Measurements from ENCODE around the gene TLR9.

Gene TLR9

DNA sequence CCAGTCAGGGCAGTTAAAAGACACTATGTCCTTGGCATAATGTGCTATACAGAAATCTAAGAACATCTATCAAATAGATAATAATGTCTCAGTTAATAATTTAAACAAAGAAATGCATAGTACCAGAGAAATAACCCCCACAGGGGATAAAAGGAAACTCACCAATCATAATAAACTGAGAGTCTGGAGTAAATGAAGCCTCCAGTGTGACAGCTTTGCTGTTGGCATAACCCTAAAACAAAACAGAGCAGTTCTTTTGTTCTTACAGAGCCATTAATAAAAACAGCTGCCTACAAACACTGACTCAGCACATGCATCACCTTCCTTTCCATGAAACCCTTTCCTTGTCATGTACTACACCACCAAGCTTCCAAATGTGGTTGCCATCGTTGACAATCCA, 33.6 kb upstream of the TLR9 start:
- Histone ChIP-seq H3K27ac (ENCODE audit: low read depth, low read length) (no peak overlapping the region), H3K27me3 (ENCODE audit: control insufficient read depth, insufficient read depth, low read length) (no peaks in the 10 kb centered on the region), H3K4me1 (ENCODE audit: control insufficient read depth, insufficient read depth, low read length) (no peaks in the 10 kb centered on the region), H3K36me3 (ENCODE audit: control insufficient read depth, insufficient read depth, low read length) (peaks cover 92% of the 10 kb centered on the region), H3K4me3 (ENCODE audit: low read depth, low read length) (no peak overlapping the region), H3K9me3 (ENCODE audit: control insufficient read depth, insufficient read depth, low read length) (no peaks in the 10 kb centered on the region), H3K9ac (ENCODE audit: low read depth, low read length) (no peak overlapping the region)

- Histone ChIP-seq H3K27me3 (ENCODE audit: control insufficient read depth, insufficient read depth, low read length) (no peaks in the 10 kb centered on the region), H3K9ac (ENCODE audit: low read depth, low read length) (no peak overlapping the region), H3K36me3 (ENCODE audit: control insufficient read depth, insufficient read depth, low read length) (peaks cover 92% of the 10 kb centered on the region), H3K4me1 (ENCODE audit: control insufficient read depth, insufficient read depth, low read length) (no peaks in the 10 kb centered on the region), H3K4me3 (ENCODE audit: low read depth, low read length) (no peak overlapping the region), H3K9me3 (ENCODE audit: control insufficient read depth, insufficient read depth, low read length) (no peaks in the 10 kb centered on the region), H3K27ac (ENCODE audit: low read depth, low read length) (no peak overlapping the region)
Measured at GRCh38 chr3:52257911-52258310, 32.5 kb upstream of the TLR9 start.

- Histone ChIP-seq H3K9ac (ENCODE audit: low read depth, low read length) (no peak overlapping the region), H3K36me3 (ENCODE audit: control insufficient read depth, insufficient read depth, low read length) (peaks cover 91% of the 10 kb centered on the region), H3K27ac (ENCODE audit: low read depth, low read length) (no peak overlapping the region), H3K9me3 (ENCODE audit: control insufficient read depth, insufficient read depth, low read length) (no peaks in the 10 kb centered on the region), H3K4me3 (ENCODE audit: low read depth, low read length) (no peak overlapping the region), H3K4me1 (ENCODE audit: control insufficient read depth, insufficient read depth, low read length) (no peaks in the 10 kb centered on the region), H3K27me3 (ENCODE audit: control insufficient read depth, insufficient read depth, low read length) (no peaks in the 10 kb centered on the region)
Measured at GRCh38 chr3:52256622-52257021, 31.2 kb upstream of the TLR9 start.

DNA sequence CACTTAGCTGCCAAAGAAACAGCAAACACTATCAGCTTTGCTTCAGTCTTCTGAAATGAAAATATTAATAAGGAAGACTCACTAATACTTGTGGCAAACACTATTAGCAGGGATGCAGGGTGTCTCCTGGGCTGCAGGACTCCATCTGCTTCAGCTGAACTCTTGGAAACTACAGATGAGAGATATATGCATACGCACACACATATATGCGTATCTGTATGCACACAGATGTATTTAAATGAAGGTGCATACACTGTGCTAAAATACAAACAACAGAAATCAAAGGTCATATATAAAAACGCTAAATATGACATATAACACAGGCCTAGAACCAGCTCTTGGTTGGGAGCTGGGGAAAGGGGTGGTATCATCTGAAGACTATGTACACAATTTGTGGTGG, 30.7 kb upstream of the TLR9 start:
- H3K9ac ChIP-seq (ENCODE audit: low read depth, low read length) = no peak overlapping the region
- H3K36me3 ChIP-seq (ENCODE audit: control insufficient read depth, insufficient read depth, low read length) = peaks cover 90% of the 10 kb centered on the region

DNA sequence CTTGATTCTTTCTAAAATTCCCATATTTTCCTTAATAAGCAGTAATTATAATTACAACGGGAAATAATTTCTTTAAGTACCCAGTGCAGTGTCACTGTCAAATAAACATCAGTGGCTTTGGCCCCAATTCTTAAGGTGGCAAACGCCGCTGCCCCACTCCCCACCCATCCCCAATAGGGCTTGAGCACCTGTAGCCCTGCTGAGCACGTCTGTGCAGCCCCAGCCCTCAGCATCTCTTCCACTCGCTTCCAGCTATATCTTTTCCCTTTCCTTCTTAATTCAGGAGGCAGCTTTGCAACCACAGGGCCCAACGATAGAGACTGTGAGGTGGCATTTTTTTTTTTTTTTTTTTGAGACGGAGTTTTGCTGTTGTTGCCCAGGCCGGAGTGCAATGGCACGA, 29.2 kb upstream of the TLR9 start:
- no peaks in the 10 kb centered on the region for H3K27me3 ChIP-seq (ENCODE audit: control insufficient read depth, insufficient read depth, low read length)
- no peak overlapping the region for H3K4me3 ChIP-seq (ENCODE audit: low read depth, low read length)
- H3K9ac ChIP-seq (ENCODE audit: low read depth, low read length) = no peak overlapping the region
- H3K27ac ChIP-seq (ENCODE audit: low read depth, low read length) = no peak overlapping the region
- H3K9me3 ChIP-seq (ENCODE audit: control insufficient read depth, insufficient read depth, low read length) = no peaks in the 10 kb centered on the region
- H3K36me3 ChIP-seq (ENCODE audit: control insufficient read depth, insufficient read depth, low read length) = peaks cover 89% of the 10 kb centered on the region
- H3K4me1 ChIP-seq (ENCODE audit: control insufficient read depth, insufficient read depth, low read length) = no peaks in the 10 kb centered on the region

More for the DNA sequence above, 30.7 kb upstream of the TLR9 start:
- H3K4me3 ChIP-seq (ENCODE audit: low read depth, low read length) = no peak overlapping the region
- H3K4me1 ChIP-seq (ENCODE audit: control insufficient read depth, insufficient read depth, low read length) = no peaks in the 10 kb centered on the region
- H3K9me3 ChIP-seq (ENCODE audit: control insufficient read depth, insufficient read depth, low read length) = no peaks in the 10 kb centered on the region
- H3K27ac ChIP-seq (ENCODE audit: low read depth, low read length) = no peak overlapping the region
- H3K27me3 ChIP-seq (ENCODE audit: control insufficient read depth, insufficient read depth, low read length) = no peaks in the 10 kb centered on the region

- Histone ChIP-seq H3K4me1 (ENCODE audit: control insufficient read depth, insufficient read depth, low read length) (no peaks in the 10 kb centered on the region), H3K27ac (ENCODE audit: low read depth, low read length) (no peak overlapping the region), H3K9ac (ENCODE audit: low read depth, low read length) (no peak overlapping the region), H3K36me3 (ENCODE audit: control insufficient read depth, insufficient read depth, low read length) (peaks cover 87% of the 10 kb centered on the region), H3K9me3 (ENCODE audit: control insufficient read depth, insufficient read depth, low read length) (no peaks in the 10 kb centered on the region), H3K4me3 (ENCODE audit: low read depth, low read length) (no peak overlapping the region), H3K27me3 (ENCODE audit: control insufficient read depth, insufficient read depth, low read length) (no peaks in the 10 kb centered on the region)
Measured at GRCh38 chr3:52253314-52254304, 28.2 kb upstream of the TLR9 start.

- no peak overlapping the region for H3K4me3 ChIP-seq (ENCODE audit: low read depth, low read length)
- H3K36me3 ChIP-seq (ENCODE audit: control insufficient read depth, insufficient read depth, low read length) = peaks cover 52% of the 10 kb centered on the region
- H3K9me3 ChIP-seq (ENCODE audit: control insufficient read depth, insufficient read depth, low read length) = no peaks in the 10 kb centered on the region
- H3K27me3 ChIP-seq (ENCODE audit: control insufficient read depth, insufficient read depth, low read length) = peaks cover 18% of the 10 kb centered on the region
- peaks cover 4% of the 10 kb centered on the region; the same call in 1 of the 2 replicates for H3K4me1 ChIP-seq (ENCODE audit: control insufficient read depth, insufficient read depth, low read length)
- no peak overlapping the region for H3K27ac ChIP-seq (ENCODE audit: low read depth, low read length)
- H3K9ac ChIP-seq (ENCODE audit: low read depth, low read length) = no peak overlapping the region
Measured at GRCh38 chr3:52250122-52250521, 24.7 kb upstream of the TLR9 start.

- no peak overlapping the region for H3K9ac ChIP-seq (ENCODE audit: low read depth, low read length)
- H3K27me3 ChIP-seq (ENCODE audit: control insufficient read depth, insufficient read depth, low read length) = peaks cover 22% of the 10 kb centered on the region
- H3K27ac ChIP-seq (ENCODE audit: low read depth, low read length) = no peak overlapping the region
- H3K36me3 ChIP-seq (ENCODE audit: control insufficient read depth, insufficient read depth, low read length) = peaks cover 51% of the 10 kb centered on the region
- H3K9me3 ChIP-seq (ENCODE audit: control insufficient read depth, insufficient read depth, low read length) = no peaks in the 10 kb centered on the region
- peaks cover 4% of the 10 kb centered on the region; the same call in 1 of the 2 replicates for H3K4me1 ChIP-seq (ENCODE audit: control insufficient read depth, insufficient read depth, low read length)
- no peak overlapping the region for H3K4me3 ChIP-seq (ENCODE audit: low read depth, low read length)
Measured at GRCh38 chr3:52249683-52250082, 24.2 kb upstream of the TLR9 start.

DNA sequence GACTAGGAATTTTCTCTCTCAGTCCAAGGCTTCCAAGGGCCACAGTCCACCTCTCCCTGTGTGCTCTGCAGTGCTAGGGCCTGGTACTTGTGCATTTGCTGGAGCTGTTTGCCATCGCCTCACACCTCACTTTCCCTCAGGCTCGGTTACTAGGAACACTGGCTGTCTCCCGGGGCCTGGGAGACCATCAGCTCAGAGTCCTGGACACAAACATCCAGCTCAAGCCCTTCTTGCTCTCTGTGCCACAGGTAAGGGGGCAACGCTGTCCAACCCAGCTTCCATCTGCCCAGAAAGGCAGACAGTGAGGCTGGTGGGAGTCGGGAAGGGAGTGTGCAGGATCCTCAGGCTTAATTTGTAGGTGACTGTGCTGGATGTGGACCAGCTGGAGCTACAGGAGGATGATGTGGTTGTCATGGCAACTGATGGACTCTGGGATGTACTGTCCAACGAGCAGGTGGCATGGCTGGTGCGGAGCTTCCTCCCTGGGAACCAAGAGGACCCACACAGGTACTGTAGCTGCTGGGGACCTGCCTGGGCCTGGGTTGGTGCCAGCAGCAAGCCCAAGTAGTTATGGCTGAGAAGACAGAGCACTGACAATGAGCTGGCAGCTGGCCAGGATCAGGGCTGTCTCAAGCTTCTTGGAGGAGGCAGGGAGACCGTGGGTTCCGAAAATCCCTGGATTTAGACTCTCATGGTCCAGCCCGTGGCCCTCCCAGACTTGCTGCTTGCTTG, 23.5 kb upstream of the TLR9 start:
- no peaks in the 10 kb centered on the region for H3K9me3 ChIP-seq (ENCODE audit: control insufficient read depth, insufficient read depth, low read length)
- peaks cover 28% of the 10 kb centered on the region for H3K27me3 ChIP-seq (ENCODE audit: control insufficient read depth, insufficient read depth, low read length)
- H3K4me1 ChIP-seq (ENCODE audit: control insufficient read depth, insufficient read depth, low read length) = peaks cover 4% of the 10 kb centered on the region; the same call in 1 of the 2 replicates
- H3K27ac ChIP-seq (ENCODE audit: low read depth, low read length) = no peak overlapping the region
- H3K36me3 ChIP-seq (ENCODE audit: control insufficient read depth, insufficient read depth, low read length) = peaks cover 46% of the 10 kb centered on the region
- no peak overlapping the region for H3K4me3 ChIP-seq (ENCODE audit: low read depth, low read length)
- no peak overlapping the region for H3K9ac ChIP-seq (ENCODE audit: low read depth, low read length)

- no peak overlapping the region for H3K27ac ChIP-seq (ENCODE audit: low read depth, low read length)
- H3K4me1 ChIP-seq (ENCODE audit: control insufficient read depth, insufficient read depth, low read length) = peaks cover 4% of the 10 kb centered on the region; the same call in 1 of the 2 replicates
- no peak overlapping the region for H3K9ac ChIP-seq (ENCODE audit: low read depth, low read length)
Measured at GRCh38 chr3:52248165-52248541, 22.7 kb upstream of the TLR9 start.

More at GRCh38 chr3:52248165-52248541, 22.7 kb upstream of the TLR9 start:
- Histone ChIP-seq H3K4me3 (ENCODE audit: low read depth, low read length) (no peak overlapping the region), H3K27me3 (ENCODE audit: control insufficient read depth, insufficient read depth, low read length) (peaks cover 33% of the 10 kb centered on the region), H3K9me3 (ENCODE audit: control insufficient read depth, insufficient read depth, low read length) (no peaks in the 10 kb centered on the region), H3K36me3 (ENCODE audit: control insufficient read depth, insufficient read depth, low read length) (peaks cover 38% of the 10 kb centered on the region)
